H1 (cell line): ENCODE measurements around the gene SZT2. TPM values are rescaled to one million over a fixed set of nuclear protein-coding genes. Genes with fewer than 3 reads are reported as not detected.

Experiments used
- CHD7 ChIP-seq: fragments of 300-600 bp; sonication (generic); IDR thresholded peaks from 2 replicates; pipeline ENCODE4 v1.7.1; 2012; ENCODE audit warnings: low read length, moderate library complexity, mild to moderate bottlenecking, inconsistent platforms; ENCODE audit not compliant: insufficient replicate concordance
- CREB1 ChIP-seq: IDR thresholded peaks from 2 replicates; pipeline ENCODE4 v1.6.1; 2012; ENCODE audit warnings: inconsistent platforms
- GABPA ChIP-seq: IDR thresholded peaks from 2 replicates; pipeline ENCODE4 v1.6.1; 2011; ENCODE audit warnings: mild to moderate bottlenecking, low read length, moderate library complexity, borderline replicate concordance; ENCODE audit not compliant: insufficient read depth
- polyA plus RNA-seq, 7 experiments: library from polyadenylated mRNA; depleted of rRNA in 3 of 7; stranded (reverse) in 5 of 7; unstranded in 2 of 7; fragments of >200 nt in 5 of 7; fragments of 200-250 nt in 2 of 7; gene quantifications; 1 replicate in 5 of 7; 2 replicates in 1 of 7; 4 replicates in 1 of 7; pipeline versions ENCODE4 v1.2.1 to v1.2.3, GENCODE V29; 2011 to 2013; ENCODE audit warnings: missing spikeins in 2 of 7, mixed read lengths in 2 of 7
- total RNA-seq: library from RNA; stranded (reverse); fragmentation: NEBNext Ultra II Directional; extraction: Animal tissue kit (Norgen Biotek cat#: 25700); gene quantifications from 2 replicates; pipeline ENCODE4 v1.2.1, GENCODE V29; 2021

SZT2 gene
- total and polyA plus RNA-seq, 2 of the 8 experiments (the other 6 are each of a cell fraction or from before 2014, with no cell fraction given) = 4.7 to 12.9 TPM

- no peak for TF ChIP-seq CHD7
- TF ChIP-seq CREB1 = no peak
- TF ChIP-seq GABPA = no peak
Measured at GRCh38 chr1:43350976-43351375, 38.7 kb upstream of the SZT2 start (continued).
